Limb (tissue), 2 donors: Measurements from ENCODE around the gene EZH1.
"Not testable (repeated sequence)": the region's sequence is repeated elsewhere in the genome, so short reads cannot be mapped to it uniquely, and the experiment has no call there.

Experiments used
- DNase-seq, 2 donors: peaks; one replicate each; pipeline ENCODE4 v3.0.0-alpha.2; 2016; ENCODE audit errors: extremely low spot score in 2 of 2

The EZH1 gene

DNA sequence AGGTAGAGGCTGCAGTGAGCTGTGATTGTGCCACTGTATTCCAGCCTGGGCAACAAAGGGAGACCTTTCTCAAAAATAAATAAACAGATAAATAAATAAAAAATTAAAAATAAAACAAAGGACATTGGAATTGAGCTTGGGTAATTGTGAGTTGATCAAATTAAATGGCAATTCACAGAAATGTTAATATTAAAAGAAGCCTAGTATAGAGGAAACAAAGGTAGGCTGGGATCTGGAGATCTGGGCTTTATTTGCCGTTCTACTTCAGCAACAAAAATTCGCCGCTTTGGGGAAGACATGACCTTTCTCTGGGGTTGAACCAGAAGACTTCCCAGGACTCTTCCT lies 28.1 kb upstream of the EZH1 start:
- no peak for DNase-seq

DNA sequence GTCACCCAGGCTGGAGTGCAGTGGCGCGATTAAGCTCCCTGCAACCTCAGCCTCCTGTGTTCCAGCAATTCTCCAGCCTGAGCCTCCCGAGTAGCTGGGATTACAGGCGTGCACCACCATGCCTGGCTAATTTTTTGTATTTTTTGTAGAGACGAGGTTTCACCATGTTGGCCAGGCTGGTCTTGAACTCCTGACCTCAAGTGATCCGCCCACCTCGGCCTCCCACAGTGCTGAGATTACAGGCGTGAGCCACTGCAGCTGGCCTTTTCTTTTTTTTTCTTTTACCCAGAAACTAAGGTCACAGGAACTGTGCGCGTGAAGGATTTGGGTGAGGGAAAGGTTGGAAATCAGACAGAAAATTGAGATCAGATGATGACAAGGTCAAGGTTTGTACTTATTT lies 25.1 kb upstream of the EZH1 start:
- DNase-seq, result not testable (repeated sequence)

DNA sequence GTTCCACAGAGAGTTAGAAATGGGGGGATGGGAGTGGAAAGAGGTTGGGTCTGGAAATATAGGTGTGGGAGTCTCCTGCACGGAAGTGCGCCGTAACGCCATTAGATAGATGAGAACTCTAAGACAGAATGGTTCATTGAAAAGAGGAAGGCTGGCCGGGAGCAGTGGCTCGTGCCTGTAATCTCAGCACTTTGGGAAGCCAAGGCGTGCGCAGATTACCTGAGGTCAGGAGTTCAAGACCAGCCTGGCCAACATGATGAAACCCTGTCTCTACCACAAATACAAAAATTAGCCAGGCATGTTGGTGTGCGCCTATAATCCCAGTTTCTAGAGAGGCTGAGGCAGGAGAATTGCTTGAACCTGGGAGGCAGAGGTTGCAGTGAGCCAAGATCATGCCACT lies 23.2 kb upstream of the EZH1 start:
- DNase-seq, result not testable (repeated sequence)

DNA sequence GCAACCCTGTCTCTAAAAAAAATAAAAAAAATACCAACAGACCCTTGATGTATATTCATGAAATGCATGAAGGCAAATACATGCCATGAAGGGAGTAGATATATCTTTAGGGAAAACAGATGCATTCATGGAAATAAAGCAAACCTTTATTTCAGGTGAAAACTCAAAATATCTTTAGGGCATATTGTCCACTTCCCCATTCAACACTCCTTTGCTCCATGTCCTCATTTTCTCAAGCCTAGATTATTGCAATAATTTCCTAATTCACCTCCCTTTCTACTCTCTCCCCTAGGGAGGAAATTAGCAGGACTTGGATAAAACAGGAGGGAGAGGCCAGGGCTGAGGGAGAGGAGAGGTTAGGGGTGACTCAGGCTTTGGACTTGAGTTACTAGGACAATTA lies 22.7 kb upstream of the EZH1 start:
- no peak for DNase-seq

DNA sequence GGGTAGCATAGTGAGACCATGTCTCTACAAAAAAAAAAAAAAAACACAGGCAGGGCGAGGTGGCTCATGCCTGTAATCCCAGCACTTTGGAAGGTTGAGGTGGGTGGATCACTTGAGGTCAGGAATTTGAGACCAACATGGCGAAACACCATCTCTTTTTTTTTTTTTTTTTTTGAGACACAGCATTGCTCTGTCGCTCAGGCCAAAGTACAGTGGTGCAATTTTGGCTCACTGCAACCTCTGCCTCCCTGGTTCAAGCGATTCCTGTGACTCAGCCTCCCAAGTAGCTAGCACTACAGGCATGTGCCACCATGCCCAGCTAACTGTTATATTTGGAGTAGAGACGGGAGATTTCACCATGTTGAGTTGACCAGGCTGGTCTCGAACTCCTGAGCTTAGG lies 21.3 kb upstream of the EZH1 start:
- no peak for DNase-seq

DNA sequence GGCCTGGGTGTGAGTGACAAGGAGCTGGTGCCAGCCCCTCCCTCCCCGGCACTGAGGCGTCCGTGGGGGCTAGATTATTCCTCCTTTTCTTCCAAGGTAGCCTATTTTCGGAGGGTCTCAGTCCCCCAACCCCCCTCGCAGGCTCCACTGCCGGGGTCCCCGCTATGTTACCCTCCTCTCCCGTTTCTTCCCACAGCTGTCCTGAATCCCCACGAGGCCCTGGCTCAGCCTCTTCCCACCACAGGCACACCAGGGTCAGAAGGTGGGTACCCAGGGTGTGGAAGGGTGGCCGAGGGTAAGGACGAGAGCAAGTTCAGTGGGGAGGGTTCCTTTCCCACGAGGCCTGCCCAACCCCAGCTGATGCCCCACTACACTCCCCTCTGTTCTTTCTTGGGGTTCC lies 16.8 kb upstream of the EZH1 start:
- no peak for DNase-seq

DNA sequence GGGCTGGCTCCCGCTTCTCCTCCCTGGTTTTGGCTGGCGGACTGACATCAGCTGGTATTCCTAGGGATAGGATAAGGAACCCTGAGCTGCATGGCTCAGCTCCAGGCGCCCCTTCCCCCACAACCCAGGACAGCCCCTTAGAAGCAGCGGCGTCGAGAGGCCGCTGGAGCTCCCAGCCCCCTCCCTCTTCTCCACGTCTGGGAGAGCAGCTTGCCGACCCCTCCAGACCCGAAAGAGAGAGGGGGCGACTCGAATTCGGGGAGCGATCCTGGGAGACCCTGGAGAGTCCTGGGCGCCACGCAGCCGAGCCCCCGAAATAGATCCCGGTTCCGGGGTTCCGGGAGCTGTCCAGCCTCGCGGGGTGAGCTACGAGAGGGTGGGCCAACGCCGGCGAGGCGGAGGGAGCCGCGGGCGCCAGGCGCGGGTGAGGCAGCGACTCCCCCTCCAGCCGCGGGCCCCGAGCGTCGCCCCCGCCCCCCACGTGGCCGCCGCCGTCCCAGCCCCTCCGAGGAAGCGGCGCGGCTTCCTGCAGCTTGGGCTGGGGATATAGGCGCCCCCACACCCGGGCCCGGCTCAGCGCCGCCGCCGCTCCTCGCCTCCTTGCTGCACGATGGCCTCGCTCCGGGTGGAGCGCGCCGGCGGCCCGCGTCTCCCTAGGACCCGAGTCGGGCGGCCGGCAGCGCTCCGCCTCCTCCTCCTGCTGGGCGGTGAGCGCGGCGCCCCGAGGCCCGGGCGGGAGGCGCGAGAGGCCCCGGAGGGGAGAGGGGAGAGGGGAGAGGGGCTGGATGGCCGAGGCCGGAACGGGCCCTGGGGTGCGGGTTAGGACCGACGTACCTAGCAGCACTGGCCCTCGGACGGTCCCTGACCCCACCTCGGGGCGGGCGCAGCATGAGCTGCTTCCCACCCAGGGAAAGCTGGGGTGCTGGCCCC lies 16.1 kb upstream of the EZH1 start, which contains the start of gene RAMP2:
Gene RAMP2 (plus strand): TSS at position 576 of the 930 bp plus-strand sequence. CDS start 35 bp downstream, at position 611.
- DNase-seq, result peak in 1 of 2 donors; percentile 74

DNA sequence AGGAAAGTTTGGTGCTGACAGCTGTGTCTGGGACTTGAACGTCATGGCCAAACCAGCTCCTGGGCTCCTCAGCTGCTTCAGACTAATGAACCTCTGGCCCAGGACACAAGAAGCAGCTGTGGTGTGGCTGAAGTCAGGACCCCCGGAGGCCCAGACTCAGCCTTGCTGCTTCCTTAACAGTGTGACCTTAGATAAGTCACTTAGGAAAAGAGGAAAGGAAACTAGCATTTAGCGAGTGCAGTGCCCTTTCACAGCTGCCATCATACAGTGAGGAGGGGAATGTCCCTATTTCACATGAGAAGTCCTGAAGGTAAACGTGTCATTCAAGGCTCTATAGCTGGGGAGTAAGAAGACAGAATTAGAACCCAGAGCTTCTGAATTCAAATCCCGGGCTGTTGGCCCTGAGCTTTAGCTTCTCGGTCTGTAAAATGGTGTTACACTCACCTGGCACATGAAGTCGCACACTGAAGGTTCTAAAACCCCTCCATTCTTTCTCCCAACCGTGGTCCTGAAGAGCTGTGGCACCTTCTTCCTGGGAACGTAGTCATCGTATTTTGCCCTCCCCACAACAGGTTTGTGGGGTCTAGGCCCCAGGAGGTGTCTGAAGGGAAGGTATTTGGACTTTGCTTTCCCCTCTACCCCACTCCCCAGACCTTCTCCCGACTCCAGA lies 15.3 kb upstream of the EZH1 start:
- DNase-seq, result no peak

DNA sequence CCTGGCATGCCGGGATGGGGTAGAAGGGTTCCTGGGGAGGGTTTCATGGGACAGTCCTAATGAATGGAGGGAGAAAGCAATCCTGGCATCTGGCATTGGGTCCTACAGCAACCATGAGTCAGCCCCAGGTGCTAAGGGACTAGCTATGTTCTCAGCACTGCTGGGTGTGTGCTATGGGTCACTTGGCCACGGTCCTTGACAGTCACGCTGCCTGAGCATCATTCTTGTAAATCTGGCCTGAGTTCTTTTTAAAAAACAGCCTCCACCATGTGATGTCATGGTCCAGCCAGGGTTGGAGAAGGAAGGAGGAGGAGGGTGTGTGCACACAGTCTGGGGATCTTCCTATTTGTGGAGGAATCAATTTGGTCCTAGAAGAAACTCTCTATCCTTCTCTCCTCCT lies 9.9 kb upstream of the EZH1 start:
- DNase-seq, result no peak

DNA sequence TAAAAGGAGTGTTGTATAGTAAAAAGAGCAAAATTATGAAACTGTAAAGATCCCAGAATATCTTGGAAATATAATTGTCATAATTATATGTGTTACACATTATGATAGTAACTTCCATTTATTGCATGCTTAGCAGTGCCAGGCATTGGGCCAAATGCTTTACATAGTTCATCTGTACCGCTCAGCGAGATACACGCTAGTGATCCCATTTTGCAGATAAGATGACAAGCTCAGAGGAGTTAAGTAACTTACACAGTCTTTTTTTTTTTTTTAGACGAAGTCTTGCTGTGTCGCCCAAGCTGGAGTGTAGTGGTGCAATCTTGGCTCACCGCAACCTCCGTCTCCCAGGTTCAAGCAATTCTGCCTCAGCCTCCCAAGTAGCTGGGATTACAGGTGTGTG lies 6.8 kb upstream of the EZH1 start:
- DNase-seq, result no peak

DNA sequence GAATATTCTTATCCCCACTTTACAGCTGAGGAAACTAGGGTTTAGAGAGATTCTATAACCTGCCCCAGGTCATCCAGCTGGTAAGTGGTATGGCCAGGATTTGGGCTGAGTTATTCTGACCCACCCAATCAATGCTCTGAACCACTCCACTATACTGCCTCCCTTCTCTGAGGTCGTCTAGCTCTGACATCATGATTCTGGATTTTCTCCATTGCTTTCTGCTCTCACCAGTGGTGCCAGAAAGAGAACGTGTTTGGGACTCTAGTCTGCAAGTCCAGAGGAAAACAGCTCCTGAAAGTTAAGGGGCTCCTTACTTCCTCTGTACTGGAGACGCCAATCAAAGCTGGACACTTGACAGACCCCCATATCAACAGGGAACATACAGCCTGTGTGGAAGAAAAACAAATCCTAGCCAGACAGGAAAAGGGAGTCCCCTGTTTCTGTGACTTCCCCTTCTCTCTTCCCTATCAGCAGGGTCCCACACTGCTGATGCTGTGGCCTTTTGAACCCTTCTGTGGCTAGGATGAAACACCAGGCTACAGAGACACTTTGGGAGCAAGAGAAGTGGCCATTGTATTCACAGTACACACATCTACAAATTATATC lies 6.0 kb upstream of the EZH1 start:
- DNase-seq, result no peak

DNA sequence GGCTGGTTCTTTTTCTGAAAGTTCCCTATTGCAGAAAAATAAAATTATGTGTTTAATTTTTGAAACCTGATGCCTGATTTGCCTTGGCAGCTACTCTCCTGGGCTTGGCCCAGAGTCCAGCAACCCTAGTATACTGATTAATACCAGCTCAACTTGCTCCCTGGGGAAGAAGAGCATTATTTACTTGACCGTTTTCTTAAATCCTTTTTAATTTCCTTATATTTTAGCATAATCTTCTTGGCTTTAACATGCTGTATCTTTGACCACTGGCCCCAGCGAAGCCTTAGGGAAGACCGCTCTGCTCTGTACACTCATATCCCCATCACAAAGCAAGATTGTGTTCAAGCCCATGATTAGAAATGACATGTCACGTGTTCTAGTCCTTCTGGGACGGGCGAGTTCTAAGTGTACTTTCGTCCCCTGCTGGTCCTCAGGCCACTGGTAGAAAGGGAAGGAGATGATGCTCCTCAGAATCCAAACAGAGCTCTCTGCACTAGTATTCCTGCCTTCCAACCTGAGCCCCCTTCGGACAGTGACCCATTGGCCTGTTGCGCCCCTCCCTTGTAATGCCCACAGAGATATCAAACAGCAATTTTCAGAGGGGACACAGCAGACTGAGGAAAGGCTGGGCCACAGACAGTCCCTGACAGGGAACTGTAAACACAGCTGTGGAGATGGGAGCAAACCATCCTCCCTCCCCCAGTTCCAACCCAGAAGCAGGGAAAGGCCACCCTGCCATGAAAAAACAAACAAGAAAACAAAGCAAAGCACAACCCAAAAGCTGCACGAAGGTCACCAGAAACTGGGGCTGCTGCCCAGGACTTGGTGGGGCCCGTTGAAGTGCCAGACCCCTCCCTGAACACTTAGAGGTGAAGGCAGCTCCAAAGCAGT lies 4.3 kb upstream of the EZH1 start:
- no peak for DNase-seq

DNA sequence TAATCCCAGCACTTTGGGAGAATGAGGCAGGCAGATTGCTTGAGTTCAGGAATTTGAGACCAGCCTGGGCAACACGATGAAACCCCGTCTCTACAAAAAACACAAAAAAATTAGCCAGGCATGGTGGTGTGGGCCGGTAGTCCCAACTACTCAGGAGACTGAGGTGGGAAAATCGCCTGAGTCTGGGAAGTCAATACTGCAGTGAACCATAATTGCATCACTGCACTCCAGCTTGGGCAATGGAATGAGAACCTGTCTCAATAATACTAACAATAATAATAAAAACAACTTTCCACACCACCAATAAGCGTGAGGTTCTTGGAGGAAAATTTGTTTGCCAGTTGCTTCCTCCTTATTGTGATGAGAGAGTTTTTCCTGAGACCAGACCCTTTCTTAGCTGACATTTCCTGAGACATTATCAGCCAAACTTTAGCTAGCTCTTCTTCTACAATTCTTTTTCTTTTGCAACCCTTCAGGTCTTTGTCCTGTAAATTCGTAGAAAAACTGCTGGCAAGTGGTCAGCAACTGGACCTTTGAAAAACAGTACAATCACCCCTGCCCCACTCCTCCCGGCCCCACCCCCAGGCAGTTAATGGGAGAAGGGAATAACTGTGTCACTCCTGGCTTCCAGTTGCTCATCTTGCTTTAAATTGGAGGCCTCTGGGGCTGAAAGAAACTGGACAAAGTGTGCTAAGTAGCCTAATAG lies 3.5 kb upstream of the EZH1 start:
- no peak for DNase-seq

DNA sequence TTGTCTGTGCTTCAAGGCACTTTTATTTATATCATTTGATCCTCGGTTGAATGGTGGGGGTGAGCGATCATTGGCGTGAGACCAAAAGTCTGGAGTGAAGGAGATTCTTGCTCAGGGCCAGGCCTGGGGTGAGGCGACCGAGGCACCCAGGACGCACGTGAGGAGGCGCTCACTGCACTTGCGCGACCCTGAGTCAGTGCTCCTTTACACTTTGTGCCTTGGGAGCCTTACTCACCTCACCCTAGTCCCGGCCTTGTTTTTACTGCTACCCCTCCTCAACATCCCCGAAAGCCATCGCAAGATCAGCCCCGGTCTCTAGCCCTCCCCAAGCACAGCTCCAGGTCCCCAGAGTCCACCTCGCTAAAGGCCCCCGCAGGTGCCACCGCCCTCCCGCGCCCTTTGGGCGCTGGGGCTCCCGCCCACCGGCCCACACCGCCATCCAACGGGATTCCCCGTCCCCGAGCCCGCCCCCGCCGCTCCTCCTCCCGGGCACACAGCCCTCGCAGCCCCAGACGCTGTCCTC lies 496 bp downstream of the EZH1 start:
- no peak for DNase-seq

DNA sequence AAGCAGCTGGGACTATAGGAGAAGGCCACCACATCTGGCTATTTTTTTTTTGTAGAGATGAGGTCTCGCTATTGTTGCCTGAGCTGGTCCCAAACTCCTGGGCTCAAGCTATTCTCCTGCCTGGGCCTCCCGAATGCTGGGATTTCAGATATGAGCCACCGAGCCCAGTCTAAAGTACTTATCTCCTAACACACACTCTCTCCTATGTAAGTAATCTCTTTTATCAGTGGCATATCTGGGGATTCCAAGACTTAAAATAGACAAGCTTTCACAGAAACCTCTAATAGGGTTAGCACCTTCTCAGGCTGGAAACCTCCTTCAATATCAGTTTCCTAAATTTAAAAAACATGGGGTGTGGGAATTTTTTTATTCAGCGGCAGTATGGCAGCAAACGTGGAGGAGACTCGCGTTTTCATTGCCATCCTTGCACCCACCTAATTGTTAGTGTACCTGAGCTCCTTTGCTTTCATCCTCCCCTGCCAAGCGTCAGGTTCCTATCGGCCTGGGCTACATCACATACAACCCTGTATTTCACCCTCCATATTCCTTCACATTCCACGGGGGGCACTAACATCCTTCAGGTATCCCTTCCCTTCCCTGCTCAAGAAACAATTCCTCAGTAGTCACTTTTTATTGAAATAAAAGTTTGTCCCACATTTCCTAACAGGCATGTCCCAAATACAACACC lies 1.1 kb downstream of the EZH1 start:
- DNase-seq, result no peak

DNA sequence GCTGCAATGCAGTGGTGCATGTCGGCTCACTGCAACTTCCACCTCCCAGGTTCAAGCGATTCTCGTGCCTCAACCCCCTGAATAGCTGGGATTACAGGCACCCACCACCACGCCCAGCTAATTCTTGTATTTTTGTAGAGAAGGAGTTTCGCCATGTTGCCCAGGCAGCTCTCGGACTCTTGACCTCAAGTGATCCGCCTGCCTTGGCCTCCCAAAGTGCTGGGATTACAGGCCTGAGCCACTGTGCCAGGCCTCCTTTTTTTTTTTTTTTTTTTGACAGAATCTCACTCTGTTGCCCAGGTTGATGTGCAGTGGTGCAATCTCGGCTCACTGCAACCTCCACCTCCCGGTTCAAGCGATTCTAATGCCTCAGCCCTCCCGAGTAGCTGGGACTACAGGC lies 1.9 kb downstream of the EZH1 start:
- DNase-seq, result not testable (repeated sequence)

DNA sequence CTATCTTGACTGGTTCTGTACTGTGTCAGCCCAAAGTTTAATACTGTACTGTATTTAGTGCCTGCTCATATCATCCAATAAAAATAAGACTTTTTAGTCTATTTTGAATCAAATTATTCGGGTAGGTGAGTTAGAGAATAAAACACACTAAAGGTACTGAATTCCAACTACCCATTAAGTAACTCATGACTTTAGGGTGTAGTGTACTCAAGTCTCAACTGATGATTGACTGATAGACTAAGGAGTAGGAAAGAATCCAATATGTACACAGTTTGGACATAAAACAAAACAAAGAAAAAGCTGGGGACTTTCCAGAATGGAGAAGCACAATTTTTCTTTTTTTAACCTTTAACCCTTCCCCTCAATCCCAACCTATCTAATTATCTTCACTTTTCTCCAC lies 4.1 kb downstream of the EZH1 start:
- no peak for DNase-seq

DNA sequence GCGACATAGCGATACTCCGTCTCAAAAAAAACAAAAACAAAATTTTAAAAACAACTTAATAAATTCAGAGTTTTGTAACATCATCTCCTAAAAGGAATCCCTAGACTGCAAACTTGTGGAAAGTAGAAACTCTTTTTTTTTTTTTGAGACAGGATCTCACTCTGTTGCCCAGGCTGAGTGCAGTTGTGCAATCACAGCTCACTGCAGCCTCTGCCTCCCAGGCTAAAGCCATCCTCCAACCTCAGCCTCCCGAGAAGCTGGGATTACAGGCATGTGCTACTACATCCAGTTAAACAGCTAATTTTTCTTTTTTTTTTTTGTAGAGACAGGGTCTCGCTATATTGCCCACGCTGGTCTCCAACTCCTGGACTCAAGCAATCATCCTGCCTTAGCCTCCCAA lies 19.7 kb downstream of the EZH1 start:
- no peak for DNase-seq

DNA sequence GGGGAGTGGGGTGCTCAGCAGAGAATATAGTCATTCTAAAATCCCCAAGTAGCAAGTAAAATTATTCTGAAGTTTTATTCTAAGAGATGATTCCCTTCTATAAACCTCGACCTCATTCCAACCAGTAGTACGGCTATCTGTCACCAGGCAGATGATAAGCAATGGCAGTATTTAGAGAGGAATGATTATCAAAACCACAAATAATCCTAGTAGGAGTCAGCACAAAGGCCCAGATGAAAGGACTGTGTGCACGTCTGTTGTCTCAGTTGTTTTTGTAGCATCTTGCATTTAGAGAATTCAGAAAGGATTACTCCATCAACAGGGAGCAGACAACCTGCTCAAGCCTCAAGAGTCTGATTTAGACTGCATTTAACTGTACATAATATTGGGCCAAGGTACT lies 21.2 kb downstream of the EZH1 start:
- no peak for DNase-seq

DNA sequence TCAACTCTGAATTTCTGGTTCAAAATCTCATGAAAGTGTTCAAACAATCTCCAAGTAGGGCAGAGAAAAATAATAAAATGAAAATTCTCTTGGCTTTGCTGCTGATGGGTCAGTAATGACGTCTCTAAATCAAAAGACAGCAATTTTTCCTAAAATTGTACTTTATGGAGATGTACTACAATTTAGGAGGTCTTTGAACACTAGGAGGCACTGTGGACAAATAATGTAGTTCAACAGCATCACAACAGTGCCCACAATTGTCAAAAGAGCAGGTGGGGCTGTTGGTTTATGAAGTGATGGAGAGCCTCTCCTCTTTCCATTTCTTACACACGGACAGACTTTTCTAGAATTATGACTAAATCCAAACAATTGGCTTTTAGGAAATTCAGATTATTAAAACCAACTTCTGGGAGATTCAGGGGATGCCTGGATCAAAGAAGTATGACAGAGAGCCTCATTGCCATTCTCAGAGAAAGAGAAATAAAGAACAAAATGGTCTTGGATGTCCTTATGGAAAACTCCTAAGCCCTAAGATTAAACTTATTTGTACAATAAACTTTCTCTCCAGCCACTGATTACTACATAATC lies 23.8 kb downstream of the EZH1 start:
- DNase-seq, result peak in 1 of 2 donors; percentile 79
